ENCODE results near the gene CD80. TPM values are rescaled to one million over a fixed set of nuclear protein-coding genes. Genes with fewer than 3 reads are reported as not detected.

Gene CD80
- not detected in 2 replicates for total RNA-seq

GRCh38 chr3:119559441-119559963, at the start of gene CD80:
CD80 (minus strand) TSS chr3:119559614; CDS start chr3:119557728, 1,886 bp downstream.

GRCh38 chr3:119597548-119598288, 38.3 kb upstream of the CD80 start, which contains the start of gene PLA1A:
PLA1A (plus strand) TSS chr3:119597885; CDS start chr3:119597914, 29 bp downstream.

GRCh38 chr3:119579366-119580066, 20.1 kb upstream of the CD80 start, which contains the start of gene ADPRH:
ADPRH (plus strand) TSS chr3:119579492; CDS start chr3:119582170, 2,678 bp downstream.

GRCh38 chr3:119498186-119499011, 61.0 kb downstream of the CD80 start, which contains the start of gene TIMMDC1:
TIMMDC1 (plus strand) TSS chr3:119498547; CDS start chr3:119498734, 187 bp downstream.

Other genes with a start within 250 kb of the CD80 start
- 44.1 and 46.0 TPM in 2 replicates for gene TMEM39A, start 96.0 kb downstream of the CD80 start, total RNA-seq
- gene POGLUT1, start 90.7 kb downstream of the CD80 start, total RNA-seq, result 14.7 and 25.2 TPM in 2 replicates
- 35.6 and 44.7 TPM in 2 replicates for gene TIMMDC1, start 61.1 kb downstream of the CD80 start, total RNA-seq
- gene ADPRH, start 19.9 kb upstream of the CD80 start, total RNA-seq, result 5.9 and 9.2 TPM in 2 replicates
- 0.96 and 1.3 TPM in 2 replicates for gene PLA1A, start 38.3 kb upstream of the CD80 start, total RNA-seq
- gene POPDC2, start 101.0 kb upstream of the CD80 start, total RNA-seq, result 0.33 and 0.48 TPM in 2 replicates
- 8.9 and 10.5 TPM in 2 replicates for gene COX17, start 117.8 kb upstream of the CD80 start, total RNA-seq
- 0.10 and 0.33 TPM in 2 replicates for gene CFAP91, start 143.4 kb upstream of the CD80 start, total RNA-seq
- 0.38 TPM in 1 of 2 replicates, not detected in the other for gene NR1I2, start 222.5 kb upstream of the CD80 start, total RNA-seq